COLO668 (cell line): ENCODE results near the gene ART1.

Experiments
- DNase-seq: peaks from one replicate; lab custom pipeline; 2025; ENCODE audit not compliant: unreplicated experiment; lab: John Stamatoyannopoulos, UW

The ART1 gene

GRCh38 chr11:3665336-3666022 lies 20.6 kb downstream of the ART1 start:
- no peak for DNase-seq

GRCh38 chr11:3666023-3666530 lies 21.1 kb downstream of the ART1 start:
- no peak for DNase-seq

- DNase-seq: no peak
Observed at GRCh38 chr11:3667149-3668035, 22.5 kb downstream of the ART1 start.

- DNase-seq: no peak
Observed at GRCh38 chr11:3669128-3669527, 24.2 kb downstream of the ART1 start.

GRCh38 chr11:3669742-3670183 lies 24.8 kb downstream of the ART1 start:
- DNase-seq: no peak

GRCh38 chr11:3671334-3672254 lies 26.7 kb downstream of the ART1 start, which contains the start of gene CHRNA10:
CHRNA10 (minus strand) TSS chr11:3671384; CDS start chr11:3671312, 72 bp downstream.
- no peak for DNase-seq

- DNase-seq: no peak
Observed at GRCh38 chr11:3674189-3674588, 29.3 kb downstream of the ART1 start.

GRCh38 chr11:3675971-3676370 lies 31.0 kb downstream of the ART1 start:
- DNase-seq: no peak

- no peak for DNase-seq
Observed at GRCh38 chr11:3679077-3679476, 34.1 kb downstream of the ART1 start.

- no peak for DNase-seq
Observed at GRCh38 chr11:3683039-3683438, 38.1 kb downstream of the ART1 start.

GRCh38 chr11:3684129-3684818 lies 39.3 kb downstream of the ART1 start:
- no peak for DNase-seq

GRCh38 chr11:3684819-3685172 lies 39.9 kb downstream of the ART1 start:
- DNase-seq: no peak

GRCh38 chr11:3685923-3686322 lies 41.0 kb downstream of the ART1 start:
- no peak for DNase-seq

- no peak for DNase-seq
Observed at GRCh38 chr11:3686751-3687150, 41.8 kb downstream of the ART1 start.

GRCh38 chr11:3700410-3700809 lies 55.5 kb downstream of the ART1 start:
- DNase-seq: no peak

- DNase-seq: no peak
Observed at GRCh38 chr11:3700910-3701309, 56.0 kb downstream of the ART1 start.

GRCh38 chr11:3703383-3703782 lies 58.5 kb downstream of the ART1 start:
- no peak for DNase-seq

- DNase-seq: no peak
Observed at GRCh38 chr11:3707176-3707575, 62.2 kb downstream of the ART1 start.

GRCh38 chr11:3709977-3710376 lies 65.0 kb downstream of the ART1 start:
- DNase-seq: no peak

GRCh38 chr11:3710485-3711259 lies 65.7 kb downstream of the ART1 start:
- DNase-seq: no peak
